Embryonic facial prominence (tissue), 1 donor: ENCODE results near the gene ASCC3.
"Not testable (repeated sequence)": the region's sequence is repeated elsewhere in the genome, so short reads cannot be mapped to it uniquely, and the experiment has no call there.

Experiments used
- DNase-seq: peaks from one replicate; pipeline ENCODE4 v3.0.0-alpha.2; 2016; ENCODE audit errors: extremely low spot score

ASCC3 gene

GRCh38 chr6:100662264-100662663 lies 218.9 kb downstream of the ASCC3 start:
- DNase-seq, result no peak

- DNase-seq, result no peak
These were observed 222.6 kb downstream of the ASCC3 start for GRCh38 chr6:100658486-100658885.

GRCh38 chr6:100657678-100658330 lies 223.3 kb downstream of the ASCC3 start:
- DNase-seq, result peak; percentile 21

DNA sequence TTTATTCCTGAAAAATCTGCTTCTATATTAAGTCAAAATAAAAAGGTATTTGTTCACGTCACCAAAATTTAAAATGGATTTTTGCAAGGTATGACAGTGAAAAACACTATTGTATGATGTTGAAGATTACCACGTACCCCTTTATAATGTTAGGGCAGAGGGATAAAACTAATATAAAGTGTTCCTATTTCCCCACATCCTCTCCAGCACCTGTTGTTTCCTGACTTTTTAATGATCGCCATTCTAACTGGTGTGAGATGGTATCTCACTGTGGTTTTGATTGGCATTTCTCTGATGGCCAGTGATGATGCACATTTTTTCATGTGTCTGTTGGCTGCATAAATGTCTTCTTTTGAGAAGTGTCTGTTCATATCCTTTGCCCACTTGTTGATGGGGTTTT lies 240.0 kb downstream of the ASCC3 start:
- DNase-seq, result not testable (repeated sequence)

GRCh38 chr6:100633096-100633777 lies 247.9 kb downstream of the ASCC3 start:
- no peak for DNase-seq

DNA sequence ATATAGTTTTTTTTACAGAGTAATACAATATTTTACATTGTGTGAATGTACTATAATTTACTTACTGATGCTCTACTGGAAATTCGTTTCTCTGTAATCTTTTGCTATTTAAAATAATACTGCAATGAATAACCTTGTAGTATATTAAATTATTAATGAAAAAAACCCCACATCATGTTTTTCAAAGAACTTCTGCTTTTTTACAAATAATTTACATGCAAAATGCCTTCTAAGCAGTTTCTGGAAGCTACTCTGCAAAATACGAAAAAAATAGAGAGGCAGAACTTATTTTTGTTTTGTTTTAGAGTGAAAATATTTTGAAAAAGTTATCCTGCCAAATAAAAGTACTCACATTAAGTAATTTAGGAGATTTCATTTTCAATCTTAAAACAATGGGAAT lies 250.6 kb downstream of the ASCC3 start:
- DNase-seq, result no peak

DNA sequence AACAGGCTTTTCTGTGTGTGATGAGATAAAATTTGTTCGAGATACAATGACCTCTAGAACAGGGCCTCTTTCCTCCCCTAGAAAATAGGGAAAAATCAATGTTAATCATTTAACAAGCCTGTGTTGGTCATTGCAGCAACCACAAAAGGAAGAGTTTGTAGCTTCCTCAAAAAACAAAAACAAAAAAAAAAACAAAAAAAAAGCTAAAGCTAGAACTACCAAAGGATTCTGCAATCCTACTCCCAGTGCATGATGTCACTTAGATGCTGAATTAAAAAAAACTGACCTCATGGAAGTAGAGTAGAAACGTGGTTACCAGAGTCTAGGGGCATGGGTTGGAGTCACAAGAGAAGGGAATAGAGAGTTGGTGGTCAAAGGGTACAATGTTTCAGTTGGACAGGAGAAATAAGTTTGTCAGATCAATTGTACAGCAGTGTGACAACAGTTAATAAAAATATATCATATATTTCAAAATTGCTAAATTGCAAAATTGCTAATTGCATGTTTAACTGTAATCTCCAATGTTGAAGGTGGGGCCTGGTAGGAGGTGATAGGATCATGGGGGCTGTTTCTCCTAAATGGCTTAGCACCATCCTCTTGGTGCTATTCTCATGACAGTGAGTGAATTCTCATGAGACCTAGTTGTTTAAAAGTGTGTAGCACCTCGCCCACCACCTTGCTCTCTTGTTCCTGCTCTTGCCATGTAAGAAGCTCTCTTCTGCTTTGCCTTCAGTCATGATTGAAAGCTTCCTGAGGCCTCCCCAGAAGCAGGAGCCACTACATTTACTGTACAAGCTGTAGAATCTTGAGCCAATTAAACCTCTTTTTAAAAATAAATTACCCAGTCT lies 253.0 kb downstream of the ASCC3 start:
- DNase-seq, result no peak

GRCh38 chr6:100626721-100627120 lies 254.4 kb downstream of the ASCC3 start:
- DNase-seq, result no peak

DNA sequence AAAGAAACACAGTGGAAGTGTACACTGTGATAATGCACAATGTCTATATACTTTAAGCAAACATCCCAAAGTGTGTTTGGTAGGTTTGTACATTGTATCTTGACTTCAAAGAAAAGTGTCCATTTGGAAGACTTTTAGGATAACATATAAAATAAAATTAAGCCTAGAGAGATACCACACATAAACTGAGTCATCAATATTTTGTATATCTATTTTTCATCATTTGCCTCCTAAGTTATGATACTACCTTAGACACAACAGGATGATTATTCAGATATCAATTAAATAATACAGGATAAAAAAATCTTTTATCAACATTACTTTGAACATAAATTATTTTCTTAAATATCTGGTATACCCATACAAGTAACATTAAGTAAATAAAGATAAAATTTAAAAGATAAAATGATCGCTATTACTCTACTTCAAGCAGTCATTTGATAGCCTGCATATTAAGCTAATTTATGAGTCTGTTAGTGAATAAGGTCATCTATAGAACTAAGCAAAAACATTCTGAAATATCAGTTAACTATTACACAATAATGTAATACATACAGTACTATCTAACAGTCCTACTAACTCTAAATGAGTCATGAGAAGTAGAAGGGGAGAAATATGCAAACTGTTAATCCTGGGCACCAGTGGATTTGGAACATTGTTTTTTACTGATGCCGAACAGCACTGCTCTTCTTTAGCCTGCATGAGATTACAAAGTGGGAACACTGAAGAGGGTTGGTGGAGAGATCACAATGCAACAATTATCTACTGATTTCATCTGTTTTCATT lies 258.0 kb downstream of the ASCC3 start:
- no peak for DNase-seq

GRCh38 chr6:100620085-100620840 lies 260.9 kb downstream of the ASCC3 start:
- DNase-seq, result no peak

DNA sequence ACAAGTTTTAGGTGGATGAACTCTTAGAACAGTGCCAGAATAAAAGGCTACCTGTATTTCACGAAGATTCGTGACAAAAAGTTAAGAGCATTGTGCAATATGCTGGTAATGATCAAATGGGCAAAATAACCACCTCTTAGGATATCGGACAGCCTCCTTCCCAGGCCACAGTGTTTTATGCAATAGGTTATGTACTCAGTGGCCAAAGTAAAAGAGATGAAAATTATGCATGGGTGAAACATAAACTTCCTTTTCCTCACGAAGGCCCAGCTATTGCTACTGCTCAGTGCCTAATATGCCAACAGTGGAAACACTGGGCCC lies 262.8 kb downstream of the ASCC3 start:
- DNase-seq, result no peak

GRCh38 chr6:100617633-100618350 lies 263.3 kb downstream of the ASCC3 start:
- no peak for DNase-seq

DNA sequence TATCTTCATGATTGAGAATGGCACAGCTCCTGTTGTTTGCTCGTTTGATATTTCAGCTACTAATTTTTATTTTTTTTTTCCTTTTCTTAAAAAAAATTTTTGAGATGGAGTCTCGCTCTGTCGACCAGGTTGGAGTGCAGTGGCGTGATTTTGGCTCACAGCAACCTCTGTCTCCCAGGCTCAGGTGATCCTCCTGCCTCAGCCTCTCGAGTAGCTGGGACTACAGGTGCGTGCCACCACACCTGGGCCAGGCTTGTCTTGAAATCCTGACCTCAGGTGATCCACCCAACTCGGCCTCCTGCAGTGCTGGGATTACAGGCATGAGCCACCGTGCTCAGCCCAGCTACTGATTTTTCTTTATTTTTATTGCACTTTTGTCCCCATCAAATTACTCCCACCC lies 266.2 kb downstream of the ASCC3 start:
- DNase-seq, result no peak

DNA sequence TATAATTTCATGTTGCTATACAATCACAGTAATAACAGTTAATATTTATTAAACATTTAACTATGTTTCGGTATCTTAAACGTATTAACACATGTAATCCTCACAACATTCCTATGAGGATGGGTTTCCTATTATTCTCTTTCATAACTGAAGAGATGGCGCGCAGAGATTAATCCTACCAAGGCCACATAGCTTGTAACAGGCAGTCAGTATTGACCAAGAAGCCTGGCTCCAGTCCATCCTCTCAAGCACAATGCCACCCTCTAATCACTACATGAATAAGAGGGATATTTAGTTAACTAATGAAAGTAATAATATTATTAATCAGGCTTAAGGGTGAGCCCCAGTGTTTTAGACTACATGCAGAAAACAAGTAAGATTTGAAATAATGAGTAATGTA lies 266.7 kb downstream of the ASCC3 start:
- no peak for DNase-seq

- no peak for DNase-seq
These were observed 267.5 kb downstream of the ASCC3 start for GRCh38 chr6:100613656-100614055.

DNA sequence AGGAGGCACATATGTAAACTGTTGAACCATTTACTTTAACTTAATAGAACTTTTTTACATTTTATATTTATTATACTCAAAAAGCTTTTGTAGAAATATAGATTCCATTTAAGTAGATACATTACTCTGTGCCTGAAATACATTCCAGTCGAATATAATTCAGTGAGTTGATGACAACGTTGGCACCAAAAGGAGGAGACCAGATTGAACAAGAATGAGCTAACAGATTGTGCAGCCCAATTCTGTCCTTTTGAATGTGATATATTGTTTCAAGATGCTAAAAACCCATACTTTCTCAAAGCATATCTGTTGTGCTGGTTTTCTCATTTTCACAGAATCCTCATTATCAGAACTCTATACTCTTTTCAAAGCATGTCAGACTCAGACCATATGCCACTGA lies 269.0 kb downstream of the ASCC3 start:
- no peak for DNase-seq

DNA sequence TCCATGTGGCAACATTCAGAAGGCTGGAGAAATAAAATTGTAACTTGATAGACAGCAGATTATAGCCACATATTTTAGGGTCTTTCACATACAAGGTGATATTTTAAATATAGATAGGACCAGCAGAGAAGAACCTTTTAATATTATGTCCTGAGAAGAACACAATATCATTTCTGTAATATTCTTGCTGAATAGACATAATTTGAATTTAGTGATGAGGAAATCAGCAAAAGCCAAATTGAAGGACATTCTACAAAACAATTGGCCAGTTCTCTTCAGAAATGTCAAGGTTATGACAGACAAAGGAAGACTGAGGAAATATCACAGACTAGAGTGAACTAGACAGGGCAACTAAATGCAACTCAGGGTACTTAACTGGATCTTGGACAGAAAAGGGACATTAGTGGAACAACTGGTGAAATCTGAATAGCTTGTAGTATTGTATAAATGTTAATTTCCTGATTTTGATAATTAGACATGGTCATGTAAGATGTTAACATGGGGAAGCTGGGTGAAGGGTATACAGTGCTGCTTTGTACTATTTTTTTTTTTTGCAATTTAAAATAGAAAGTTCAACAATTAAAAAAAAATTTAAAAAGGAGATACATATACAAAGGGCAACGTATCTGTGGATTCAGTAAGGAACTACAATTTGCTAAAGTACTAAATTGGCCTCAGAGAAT lies 281.9 kb downstream of the ASCC3 start:
- DNase-seq, result no peak

GRCh38 chr6:100595456-100595855 lies 285.7 kb downstream of the ASCC3 start:
- DNase-seq, result no peak

DNA sequence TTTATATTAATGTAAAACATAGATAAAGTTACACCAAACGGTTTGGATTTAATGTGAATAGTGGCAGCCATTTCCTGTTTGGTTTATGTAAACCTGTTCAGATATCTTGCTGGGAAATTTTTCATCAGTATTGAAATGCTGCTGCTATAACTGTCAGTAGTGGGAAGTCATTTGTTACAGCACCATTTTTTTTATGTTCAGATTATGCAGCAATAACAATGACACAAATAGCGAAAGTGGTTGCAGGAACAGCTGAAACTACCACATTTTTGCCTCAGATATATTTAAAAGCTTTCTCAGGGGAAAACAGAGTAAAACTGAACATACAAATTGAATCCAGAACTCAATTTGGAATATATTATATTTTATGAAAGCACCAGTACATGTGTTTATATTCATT lies 287.6 kb downstream of the ASCC3 start:
- no peak for DNase-seq

DNA sequence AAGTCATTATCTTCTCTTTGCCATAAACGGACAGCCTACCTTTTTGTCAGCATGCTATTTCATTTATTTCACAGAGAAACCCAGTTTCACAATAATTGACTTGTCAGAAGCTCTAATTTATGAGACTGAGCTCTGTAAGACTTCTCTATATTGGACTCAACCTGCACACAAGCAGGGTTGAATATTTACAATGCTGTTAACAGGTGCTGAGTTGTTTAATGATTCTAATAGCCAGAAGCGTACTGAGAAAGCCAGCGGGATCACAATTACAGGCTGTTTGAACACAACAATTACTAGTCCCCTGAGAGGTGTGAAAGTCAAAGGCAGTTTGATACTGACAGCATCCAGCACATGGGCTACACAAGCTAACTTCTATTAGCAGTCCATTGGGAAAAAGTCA lies 288.2 kb downstream of the ASCC3 start:
- no peak for DNase-seq
